GM19099 (cell line): ENCODE measurements around the gene GBP6.

Experiments
- POLR2A ChIP-seq: IDR thresholded peaks from 3 replicates; pipeline ENCODE4 v1.6.1; 2011; ENCODE audit warnings: low read depth; ENCODE audit not compliant: insufficient read length; ENCODE audit errors: extremely low read depth

Gene GBP6, protein sequence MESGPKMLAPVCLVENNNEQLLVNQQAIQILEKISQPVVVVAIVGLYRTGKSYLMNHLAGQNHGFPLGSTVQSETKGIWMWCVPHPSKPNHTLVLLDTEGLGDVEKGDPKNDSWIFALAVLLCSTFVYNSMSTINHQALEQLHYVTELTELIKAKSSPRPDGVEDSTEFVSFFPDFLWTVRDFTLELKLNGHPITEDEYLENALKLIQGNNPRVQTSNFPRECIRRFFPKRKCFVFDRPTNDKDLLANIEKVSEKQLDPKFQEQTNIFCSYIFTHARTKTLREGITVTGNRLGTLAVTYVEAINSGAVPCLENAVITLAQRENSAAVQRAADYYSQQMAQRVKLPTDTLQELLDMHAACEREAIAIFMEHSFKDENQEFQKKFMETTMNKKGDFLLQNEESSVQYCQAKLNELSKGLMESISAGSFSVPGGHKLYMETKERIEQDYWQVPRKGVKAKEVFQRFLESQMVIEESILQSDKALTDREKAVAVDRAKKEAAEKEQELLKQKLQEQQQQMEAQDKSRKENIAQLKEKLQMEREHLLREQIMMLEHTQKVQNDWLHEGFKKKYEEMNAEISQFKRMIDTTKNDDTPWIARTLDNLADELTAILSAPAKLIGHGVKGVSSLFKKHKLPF

DNA sequence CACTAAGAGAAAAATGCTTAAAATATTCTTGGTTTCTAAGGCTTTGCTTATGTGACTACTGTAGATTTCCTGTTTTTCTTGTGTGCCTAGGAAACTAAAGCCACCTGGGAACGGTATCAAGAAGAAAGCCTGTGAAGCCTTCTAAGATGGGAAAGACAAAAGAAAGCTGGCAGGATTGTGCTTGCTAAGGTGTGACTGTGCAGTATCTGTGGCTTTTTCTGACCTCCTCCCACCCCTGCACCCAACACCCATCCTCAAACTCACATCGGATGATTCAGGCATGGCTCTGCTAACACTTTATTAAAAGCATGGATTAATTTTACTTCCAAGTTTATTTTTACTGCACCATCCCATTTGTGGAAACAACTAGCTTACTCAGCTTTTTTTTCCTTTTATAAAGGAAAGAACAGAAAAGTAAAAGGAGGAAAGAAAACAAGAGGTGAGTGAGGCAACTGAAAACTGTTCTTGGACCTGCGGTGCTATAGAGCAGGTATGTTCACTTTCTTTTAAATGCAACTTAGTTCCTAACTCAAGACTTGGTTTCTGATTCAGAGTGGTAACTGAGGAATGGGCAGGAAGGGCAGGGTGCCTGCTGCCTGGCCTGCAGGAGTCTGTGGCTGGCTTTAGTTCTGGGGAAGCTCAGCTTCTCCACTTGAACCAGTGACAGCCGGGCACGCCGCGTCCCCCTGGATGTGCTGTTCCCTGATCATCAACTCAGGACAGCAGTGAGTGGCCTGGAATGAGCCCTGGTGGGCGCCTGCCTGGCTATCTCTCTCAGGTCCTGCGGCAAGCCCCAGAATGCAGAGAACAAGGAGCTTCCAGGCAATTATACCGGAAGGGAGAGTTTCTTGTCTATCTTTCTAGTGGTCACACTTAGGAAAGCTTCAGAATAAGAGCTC, at the start of gene GBP6:
GBP6 (plus strand) TSS at position 422 of the 899 bp plus-strand sequence. CDS start 4,493 bp downstream, outside the sequence.
- TF ChIP-seq POLR2A, result no peak

DNA sequence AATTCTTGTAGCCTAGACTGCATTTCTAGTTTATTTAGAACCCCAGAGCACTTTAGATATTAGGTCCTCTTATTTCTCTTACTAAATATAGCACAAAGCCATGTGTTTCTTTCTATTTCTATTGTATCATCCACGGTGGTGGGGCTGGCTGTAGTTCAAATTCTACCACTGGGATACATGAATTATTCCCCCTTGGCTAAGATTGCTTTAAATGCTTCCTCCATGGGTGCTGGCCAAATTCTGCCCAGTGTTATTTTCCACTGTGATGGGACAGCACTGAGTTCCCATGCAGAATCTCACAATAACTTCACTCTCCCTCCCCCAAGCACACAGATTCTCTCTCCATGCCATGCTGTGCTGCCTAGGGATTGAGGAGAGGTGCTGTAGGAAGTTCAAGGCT, 41.5 kb upstream of the GBP6 start:
- TF ChIP-seq POLR2A, result no peak

DNA sequence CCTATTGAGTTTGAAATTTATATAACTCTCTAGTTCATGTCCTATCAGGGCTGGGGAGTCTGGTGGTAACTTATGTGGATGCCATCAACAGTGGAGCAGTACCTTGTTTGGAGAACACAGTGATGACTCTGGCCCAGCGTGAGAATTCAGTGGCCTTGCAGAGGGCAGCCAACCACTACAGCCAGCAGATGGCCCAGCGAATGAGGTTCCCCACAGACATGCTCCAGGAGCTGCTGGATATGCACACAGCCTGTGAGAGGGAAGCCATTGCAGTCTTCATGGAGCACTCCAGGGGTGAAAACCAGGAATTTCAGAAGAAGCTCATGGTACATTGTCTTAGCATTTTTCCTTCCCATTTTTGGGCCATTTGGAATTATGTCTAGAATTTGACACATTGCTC, 32.0 kb upstream of the GBP6 start:
- TF ChIP-seq POLR2A, result no peak

DNA sequence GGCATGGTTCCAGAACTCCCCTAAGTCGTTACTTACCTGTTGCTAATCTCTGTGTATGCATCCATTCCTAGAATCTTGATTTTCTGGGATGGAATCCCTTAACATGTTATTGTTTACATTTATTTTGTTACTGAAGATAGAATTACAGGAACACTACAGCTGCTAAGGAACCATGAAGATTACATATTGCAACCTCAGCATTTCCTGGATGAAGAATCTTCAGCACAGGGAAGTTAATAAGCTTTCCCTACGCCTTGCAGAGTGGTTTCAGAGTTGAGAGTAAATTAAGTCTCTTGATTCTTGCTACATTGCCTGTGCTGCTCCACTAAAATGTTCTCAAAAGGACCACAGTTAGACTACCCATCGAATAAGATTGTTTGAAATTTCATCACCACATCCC, 31.4 kb upstream of the GBP6 start:
- TF ChIP-seq POLR2A, result no peak

DNA sequence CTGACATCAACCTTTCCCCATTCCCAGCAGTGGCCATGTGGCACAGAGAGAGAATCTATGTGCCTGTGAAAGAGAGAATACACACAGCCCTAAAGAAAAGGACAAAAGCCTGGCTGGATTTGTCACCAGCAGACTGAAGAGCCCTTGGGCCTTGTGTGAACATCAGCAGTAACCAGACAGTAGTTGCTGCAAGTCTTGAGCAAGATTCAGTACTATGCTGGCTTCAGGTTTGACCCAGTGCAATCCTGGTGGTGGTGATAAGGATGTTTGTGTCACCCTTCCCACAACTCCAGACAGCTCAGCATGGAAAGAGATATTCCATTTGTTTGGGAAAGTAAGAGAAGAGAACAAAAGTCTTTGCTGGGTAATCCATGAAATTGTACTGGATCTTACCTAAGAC, 28.4 kb upstream of the GBP6 start:
- TF ChIP-seq POLR2A, result no peak

DNA sequence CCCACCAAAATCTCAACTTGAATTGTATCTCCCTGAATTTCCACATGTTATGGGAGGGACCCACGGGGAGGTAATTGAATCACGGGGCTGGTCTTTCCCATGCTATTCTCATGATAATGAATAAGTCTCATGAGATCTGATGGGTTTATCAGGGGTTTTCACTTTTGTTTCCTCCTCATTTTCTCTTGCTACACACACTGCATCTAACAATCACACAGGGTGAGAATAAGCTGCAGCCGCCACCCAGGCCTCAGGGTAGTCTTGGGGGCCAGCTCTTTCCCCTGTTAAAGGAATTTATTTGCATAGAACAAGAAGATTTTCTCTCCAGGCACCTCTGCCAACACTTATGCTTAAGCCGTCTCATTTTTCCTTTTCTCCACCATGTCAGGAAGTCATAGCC, 26.0 kb upstream of the GBP6 start:
- TF ChIP-seq POLR2A, result no peak

DNA sequence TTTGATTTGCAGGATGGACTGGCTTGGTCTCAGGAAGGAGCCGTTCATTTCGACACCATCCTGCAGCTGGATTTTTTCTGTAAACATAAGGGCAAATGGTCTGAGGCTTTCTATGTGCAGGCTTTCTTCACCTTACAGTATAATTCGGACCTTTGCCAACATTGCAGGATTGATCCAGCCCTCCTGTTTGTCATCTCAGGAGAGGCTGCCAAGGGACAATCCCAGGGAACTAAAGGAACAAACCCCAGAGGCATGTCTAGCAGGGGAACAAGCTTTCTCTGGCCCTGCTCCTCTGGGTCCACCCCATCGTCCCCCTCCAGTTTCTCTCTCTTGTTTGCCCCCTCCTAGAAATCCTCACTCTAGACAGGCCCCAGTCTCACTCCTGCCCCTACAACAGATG, 24.8 kb upstream of the GBP6 start:
- TF ChIP-seq POLR2A, result no peak

DNA sequence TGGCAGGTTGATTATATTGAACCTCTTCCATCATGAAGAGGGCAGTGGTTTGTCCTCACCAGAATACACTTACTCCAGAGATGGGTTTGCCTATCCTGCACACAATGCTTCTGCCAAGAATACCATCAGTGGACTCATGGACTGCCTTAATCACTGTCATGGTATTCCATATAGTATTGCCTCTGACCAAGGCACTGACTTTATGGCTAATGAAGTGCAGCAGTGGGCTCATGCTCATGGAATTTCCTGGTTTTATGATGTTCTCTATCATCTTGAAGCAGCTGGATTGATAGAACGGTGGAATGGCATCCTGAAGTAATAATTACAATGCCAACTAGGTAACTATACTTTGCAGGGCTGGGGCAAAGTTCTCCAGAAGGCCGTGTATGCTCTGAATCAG, 16.6 kb upstream of the GBP6 start:
- no peak for TF ChIP-seq POLR2A

DNA sequence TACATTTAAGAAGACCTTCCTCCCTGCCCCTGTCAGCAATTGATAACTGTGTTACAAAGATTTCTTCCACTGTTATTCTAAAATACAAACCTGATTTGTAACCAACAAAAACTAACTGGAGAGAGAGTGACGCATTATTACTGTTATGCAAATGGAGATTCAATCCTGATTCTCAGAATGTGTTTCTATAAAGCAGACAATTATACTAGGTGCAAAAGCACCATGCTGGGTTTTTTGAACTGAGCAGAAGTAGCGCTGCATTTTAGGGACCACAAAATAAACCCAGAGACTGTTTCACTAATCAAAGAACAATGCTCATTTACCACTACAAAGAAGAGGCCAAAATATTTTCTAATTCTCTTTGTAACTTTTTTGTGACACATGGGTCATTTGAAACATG, 13.6 kb upstream of the GBP6 start:
- no peak for TF ChIP-seq POLR2A

DNA sequence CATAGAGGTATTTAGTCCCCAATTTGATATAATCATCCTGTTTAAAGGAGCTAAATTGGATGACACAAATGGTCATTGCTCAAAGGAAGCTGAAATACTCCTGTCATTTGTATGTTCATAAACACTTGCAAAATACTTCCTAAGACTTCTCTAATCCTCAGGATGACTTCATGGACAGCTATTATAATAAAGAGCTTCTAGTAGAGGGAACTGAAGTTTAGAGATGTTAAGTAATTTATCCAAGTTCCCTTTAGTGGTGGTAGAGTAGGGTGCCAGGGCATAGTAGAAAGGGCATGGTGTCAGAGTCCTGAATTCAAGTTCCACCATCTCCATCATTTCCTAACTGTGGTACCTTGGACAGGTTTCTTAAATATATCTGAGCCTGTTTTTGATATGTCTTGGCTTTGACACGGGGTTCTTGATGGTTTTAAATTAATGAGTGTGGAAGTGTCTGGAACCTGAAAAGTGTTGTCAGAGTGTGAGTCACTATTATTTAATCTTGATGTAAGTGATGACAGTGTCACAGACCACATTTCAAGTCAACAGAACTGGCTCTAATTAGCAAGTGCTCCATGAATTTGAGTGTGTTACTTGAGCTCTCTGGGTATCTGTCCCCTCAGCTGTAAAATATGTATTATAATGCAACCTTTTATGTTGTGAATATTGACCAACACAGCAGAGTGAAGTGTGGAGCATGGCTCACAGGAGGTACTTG, 12.1 kb upstream of the GBP6 start:
- TF ChIP-seq POLR2A, result no peak

DNA sequence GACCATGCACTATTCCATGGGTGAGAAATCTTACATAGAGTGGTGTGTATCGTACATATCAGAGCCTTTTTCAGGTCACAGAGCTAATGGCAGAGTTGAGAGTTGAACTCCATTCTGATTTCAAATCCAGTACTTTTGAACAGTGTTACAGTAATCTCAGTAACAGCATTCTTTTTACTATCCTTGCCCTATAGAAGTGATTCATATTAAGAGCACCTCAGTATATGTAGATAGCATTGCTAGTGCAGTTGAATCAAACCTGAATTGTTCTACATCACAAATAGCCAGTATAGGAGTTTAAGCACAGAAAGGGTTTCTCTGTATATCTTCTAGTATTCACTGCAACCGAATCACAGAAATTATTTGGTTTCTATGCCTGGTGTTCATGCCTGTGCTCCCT, 11.4 kb upstream of the GBP6 start:
- no peak for TF ChIP-seq POLR2A

DNA sequence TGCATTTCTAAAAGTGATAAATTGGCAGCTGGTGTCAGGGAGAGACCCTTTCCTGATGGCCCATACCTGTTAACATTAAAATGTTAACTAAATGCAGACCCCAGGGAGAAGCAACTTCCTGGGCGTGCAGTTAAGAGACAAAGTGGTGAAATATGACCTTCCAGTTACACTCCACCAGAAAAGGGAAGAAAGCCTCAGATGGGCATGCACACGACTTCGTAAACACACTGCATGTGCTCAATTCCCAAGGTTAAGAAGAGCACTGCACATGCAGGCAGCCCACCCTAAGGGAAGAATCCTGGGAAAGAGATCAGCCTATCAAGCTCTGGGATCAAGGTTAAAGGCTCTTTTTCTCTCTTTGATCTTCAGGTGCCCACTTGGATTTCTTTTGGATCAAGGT, 9.7 kb upstream of the GBP6 start:
- TF ChIP-seq POLR2A, result no peak

DNA sequence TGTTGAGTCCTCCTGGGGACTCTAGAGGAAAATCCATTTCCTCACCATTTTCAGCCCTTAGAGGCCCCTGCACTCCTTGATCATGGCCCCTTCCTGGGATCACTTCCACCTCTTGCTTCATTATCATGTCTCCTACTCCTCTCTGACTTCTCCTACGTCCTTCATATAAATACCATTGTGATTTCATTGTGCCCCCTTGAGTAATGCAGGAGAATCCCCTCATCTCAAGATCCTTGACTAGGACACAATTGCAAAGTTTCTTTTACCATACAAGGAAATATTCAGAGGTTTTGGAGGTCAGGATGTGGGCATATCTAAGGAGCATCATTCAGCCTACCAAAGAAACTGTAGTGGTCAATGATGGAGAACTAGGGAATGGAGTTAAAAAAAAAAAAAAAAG, 8.8 kb upstream of the GBP6 start:
- no peak for TF ChIP-seq POLR2A

DNA sequence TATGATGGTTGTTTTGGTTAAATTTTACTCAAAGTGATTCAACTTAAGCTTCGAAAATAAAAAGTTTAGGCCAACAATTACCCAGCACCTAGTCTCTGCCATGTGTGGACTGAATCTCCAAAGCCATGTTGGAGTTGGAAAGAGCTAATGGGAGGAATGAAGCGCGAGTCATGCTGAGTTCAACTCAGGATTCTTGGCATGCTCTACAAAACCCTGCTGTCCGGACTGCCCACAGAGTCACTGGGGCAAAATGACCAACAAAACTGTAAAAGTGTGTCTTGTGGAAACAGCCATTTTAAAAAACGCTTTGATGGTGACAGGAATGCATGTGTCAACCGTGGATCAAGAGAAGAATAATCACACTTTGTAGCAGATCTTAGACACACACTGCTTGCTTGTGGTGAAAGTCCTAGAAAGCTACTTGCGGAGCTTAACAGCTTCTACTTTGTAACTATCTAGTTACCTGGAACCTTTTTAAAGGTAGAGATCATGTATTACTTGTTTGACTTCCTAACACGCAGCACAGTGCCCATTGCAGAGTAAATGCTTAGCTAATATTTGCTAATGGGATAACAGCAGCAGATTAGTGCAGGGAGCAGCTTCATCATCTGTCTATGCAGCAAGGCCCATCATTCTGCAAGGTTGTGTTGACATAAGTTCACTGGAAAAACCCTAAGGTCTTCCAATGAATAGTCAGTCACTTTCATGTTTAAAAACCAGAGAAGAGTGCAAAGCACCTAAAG, 7.0 kb upstream of the GBP6 start:
- TF ChIP-seq POLR2A, result no peak
